Activated T-cell treated with anti-CD3 and anti-CD28 coated beads, Interleukin-2, amount 50 U/mL, for 1 hour (primary cell): Measurements from ENCODE around the gene GRID2.
"Not testable (repeated sequence)": the region's sequence is repeated elsewhere in the genome, so short reads cannot be mapped to it uniquely, and the experiment has no call there.

ENCODE experiments used
- DNase-seq: peaks from one replicate; pipeline ENCODE4 v3.0.0-alpha.2; 2020

The GRID2 gene

DNA sequence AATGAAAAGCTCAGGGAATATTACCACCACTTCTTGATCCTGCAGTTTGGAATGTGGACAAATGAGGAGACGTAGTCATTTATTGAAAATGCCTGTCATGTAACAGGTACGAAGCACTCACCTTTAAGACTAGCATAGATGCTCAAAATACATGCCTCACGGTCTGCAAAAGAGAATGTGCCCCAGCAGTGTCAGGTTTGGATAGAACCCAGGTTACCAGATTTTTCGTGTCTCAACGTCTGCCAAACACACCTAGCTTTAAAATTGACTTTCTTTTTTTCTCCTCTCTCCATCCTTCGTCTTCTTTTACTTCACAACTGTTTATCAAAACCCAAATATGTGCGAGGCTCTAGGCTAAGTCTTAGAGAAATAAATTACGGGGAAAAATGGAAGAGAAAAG lies 918.0 kb downstream of the GRID2 start:
- no peak for DNase-seq

DNA sequence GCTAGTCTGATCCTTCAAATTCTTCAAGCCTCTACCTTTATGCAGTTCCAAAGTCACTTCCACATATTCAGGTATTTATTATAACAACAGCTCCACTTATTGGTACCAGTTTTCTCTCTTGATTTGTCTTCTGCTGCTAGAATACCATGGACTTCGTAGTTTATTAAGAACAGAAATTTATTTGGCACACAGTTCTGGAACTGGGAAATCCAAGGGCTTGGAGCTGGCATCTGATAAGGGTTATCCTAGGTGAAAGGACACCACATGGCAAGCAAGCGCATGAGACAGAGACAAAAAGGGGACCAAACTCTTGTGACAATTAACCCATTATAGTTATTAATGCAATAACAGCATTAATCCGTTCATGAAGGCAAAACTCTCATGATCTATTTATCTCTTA lies 924.3 kb downstream of the GRID2 start:
- no peak for DNase-seq

DNA sequence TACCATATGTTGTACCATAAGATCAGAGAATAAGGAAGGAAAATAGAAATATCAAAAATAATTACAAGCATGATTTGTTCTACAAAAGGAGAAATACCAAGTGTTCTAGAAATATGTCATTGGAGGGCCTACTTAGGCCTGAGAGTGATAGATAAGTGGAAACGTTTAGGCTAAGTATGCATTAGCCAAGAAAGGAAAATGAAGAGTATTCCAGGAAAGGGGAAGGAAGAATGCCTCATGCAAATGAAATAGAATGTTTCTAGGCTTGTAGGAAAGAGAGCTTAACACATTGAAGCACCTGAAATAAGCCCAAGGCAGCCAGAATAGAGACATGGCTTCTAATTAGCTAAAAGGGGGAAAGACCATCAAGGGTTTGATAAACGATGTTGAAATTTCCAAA lies 929.1 kb downstream of the GRID2 start:
- DNase-seq: no peak

DNA sequence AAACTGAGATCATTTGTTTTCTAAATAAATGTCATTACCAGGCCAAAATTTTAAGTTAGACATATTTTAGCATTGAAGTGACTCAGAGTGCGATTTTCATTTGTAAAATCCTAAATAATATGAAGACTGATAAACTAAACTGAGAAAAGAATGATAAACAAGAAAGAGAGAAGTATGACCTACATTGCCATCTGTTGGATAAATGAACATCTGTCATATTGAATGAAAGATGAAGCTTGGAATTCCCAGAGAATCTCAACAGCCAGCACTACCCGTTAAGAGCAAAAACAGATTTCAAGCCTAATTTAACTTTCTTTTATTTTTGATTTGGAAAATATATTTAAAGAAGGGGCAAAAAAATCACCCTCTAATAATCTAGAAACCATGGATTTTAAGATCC lies 933.8 kb downstream of the GRID2 start:
- no peak for DNase-seq

DNA sequence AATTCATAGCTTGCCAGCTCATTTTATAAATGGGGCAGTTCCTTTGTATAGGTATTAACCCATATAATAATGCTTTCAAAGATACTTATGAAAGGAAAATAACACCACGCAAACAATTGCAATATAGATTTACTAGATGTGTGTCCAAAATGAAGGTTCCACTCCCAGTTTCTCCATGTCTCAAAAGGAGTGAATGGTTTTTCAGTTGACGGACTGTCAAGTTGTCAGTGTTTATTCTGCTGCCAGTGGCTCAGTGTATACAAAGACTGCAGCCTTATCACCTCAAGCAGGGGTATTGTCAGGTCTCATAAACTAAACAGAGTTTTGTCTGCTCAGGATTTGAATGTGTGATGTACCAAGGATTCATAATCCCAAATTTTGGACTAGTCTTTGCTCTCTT lies 939.5 kb downstream of the GRID2 start:
- DNase-seq: no peak

DNA sequence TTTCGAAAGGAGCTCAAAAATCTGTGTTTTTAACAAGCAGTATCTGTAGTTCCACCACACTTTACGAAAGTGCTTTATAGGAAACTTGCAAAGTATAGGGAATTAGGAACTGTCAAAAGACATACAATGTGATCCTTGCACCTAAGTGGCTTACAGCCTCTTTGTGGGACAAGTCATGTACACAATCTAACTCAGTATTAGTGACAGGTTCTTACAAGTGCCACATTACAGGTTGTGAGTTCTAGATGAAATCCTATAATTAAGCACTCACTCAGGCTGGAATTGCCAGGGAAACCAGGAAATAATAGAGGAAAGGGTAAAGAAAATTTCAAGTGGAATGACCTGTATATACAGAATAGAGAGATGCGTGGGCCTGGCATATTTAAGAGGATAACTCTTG lies 957.4 kb downstream of the GRID2 start:
- no peak for DNase-seq

DNA sequence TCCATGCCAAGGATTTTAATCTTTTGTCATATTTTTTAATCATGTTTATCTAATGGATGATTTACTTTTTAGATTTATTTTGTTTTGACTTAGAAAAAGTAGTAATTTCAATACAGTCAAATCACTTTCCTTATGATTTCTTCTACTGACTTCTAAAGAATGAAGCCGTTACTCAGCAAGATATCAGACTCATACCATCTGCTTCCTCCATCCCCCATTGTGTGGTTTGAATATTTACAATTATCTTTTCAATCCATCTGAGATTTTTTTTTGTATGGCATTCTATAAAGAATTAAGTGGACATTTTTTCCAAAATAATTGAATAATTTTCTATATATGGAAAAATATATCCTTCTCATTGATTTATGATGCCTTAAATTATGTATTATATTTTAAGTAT lies 959.4 kb downstream of the GRID2 start:
- no peak for DNase-seq

DNA sequence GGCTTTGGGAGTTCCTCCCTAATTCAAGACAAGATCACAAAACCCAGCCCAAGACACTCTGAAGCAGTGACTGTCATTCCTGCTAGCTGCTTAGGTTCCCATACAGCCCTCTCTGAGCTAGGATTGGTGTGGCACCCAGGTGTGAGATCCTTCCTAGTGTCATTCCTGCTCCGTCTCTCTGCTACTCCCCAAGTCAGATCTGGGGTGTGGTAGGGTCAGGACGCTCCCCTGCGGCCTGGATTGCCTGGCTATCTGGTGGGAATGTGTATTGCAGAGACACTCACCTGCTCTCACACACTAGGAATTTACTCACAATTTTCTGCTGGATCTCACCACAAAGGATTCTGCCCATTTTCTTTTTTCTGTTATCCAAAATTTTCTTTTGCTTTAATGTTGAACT lies 964.0 kb downstream of the GRID2 start:
- DNase-seq: no peak

DNA sequence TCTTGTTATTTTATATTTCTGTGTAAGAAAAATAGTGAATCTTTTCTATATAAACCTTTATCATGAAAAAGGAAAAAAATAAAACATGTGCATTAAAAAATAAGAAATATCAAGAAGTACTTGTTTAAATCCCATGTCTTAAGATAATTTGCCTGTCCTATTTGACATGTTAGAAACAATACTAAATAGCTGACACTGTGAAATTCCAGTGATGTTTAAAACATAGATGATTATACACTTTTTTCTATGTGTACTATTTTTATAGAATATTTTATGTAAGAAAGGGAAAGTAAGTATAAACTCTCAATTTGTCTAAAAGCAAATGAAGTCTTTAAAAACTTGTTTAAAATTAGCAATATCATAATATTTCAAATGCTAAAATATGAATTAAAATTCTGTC lies 981.6 kb downstream of the GRID2 start:
- DNase-seq: no peak

DNA sequence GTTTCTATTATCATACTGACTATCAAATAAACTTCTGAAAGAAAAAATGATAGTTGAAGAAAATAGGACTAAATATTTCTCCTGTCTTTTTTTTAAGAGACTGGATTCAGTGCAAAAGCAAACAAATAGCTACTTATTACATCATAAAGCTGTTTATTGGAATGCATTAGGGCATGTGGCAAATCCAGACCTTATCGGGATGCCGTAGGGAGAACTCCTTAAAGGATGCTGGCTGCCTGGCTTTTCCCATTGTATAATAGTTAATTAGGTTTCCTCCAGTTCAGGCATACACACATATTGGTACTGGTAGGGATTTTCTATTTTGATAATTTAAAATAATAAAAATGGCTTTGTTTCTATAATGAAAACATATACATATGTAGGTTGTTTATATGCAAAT lies 985.5 kb downstream of the GRID2 start:
- no peak for DNase-seq

DNA sequence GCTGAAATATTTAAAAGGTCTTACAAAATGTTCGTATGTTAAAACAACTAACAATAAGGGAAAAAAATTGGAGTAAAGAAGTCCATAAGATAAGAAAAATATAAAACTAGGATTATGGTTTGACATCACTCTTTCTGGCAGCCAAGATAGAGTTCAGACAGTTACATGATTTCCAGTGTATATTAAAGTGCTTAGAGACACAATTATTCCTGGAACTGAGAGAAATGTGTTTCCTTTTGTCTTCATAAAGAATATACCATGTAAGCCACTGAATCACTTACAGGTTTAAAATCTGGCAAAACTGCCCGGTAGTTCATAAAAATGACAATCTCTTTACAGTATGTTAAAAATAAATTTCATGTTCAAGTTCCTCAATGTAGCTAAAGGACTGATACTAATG lies 986.1 kb downstream of the GRID2 start:
- DNase-seq: no peak

DNA sequence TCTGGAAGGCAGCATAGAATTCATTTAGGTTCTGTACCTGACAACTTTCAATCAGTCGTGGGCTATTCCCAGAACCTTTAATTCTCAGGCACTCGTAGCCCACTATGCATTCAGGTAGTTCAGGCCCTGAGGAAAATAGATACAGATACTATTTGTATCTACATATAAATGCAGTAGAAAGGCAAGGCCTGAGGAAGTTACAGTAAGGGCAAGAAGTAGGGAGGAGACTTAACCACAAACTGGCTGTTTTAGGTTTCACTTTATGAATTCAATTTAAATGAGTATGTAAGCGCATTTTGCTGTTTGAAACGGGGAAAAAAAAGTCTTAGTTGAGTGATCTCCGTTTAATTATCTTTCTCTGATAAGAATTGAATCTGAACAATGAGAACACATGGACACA lies 995.4 kb downstream of the GRID2 start:
- no peak for DNase-seq

DNA sequence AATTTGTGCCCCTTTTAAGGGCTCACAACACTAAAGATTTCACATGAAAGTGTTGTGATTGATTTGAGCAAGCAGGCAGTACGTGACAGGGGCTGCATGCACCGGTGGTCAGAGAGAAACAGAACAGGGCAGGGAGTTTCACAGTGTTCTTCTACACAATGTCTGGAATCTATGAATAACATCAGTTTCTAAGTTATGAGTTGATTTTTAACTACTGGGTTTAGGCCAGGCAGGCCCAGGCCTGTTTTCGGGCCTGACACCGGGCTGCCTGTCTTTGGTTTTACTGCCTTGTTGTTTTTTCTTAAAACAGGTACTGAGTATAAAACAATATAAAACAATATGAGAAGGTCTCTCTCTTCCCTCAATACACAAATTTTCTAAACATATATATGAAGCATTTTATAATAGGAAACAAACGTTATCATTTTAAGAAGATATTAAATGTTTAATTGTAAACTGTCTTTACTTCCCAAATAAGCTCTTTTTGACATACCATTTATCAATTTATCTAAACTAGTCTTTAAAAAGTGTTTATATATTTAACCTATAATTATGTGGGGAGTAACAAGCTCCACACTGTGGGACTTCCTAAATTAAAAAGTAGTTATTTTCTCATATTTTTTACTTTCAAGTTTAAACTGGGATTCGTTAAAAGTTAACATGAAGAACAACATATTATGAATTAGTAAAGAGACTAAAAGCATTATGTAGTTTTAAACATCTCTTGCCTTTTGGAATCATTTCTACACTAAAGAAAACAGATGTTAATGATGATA lies 997.2 kb downstream of the GRID2 start:
- not testable (repeated sequence) for DNase-seq

DNA sequence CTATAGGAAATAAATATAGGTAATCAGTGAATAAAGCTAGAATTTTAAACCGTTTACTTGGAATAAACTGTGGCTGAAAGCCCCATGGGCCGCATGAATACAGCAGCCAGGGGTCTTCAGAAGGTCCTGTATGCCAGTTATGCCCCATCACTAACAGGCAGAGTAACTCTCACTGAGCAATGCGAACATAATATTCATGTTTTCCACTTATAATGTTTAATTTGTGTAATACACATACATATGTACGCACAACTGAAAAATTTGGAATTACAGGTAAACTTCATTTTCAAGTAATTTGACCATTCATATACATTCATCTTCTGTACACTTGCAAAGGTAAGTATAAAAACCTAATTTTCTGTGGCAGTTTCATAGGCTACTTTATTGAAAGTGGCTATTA lies 998.5 kb downstream of the GRID2 start:
- DNase-seq: no peak

DNA sequence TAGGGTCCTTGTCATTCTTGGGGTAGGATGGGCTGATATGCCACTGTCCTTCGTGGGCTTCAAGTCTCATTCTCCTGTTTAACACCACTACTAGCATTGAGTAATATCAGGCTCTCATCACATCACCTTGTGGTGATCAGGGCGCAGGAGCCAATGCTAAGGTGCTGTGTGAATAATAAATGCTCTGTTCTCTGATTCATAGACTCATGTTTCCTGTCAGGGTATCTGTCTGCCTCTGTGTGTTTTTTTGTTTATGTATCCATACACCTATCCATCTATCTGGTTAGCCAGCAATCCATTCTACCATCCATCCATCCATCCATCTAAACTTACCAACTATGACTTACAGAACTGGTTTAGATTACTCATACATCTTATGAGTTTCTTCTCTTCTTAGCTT lies 999.7 kb downstream of the GRID2 start:
- DNase-seq: no peak

DNA sequence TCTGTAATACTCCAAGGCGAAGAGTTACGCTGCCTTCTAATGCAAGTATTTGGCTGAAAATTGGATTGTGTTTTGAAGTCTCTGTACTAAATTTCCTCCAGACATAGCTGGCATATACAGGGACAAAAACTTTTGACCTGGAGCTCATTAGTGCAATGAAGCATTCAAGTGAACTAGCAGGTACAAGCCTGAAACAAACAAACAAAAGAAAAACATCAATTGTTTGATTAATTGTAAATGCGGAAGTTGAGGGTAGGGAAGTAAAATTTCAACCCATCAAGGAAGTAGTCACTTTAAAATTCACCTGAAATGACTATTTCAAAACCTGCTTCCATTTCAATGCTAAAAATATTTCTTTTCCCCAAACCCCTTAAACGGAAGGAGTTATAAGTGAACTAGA lies 1008.5 kb downstream of the GRID2 start:
- DNase-seq: no peak

DNA sequence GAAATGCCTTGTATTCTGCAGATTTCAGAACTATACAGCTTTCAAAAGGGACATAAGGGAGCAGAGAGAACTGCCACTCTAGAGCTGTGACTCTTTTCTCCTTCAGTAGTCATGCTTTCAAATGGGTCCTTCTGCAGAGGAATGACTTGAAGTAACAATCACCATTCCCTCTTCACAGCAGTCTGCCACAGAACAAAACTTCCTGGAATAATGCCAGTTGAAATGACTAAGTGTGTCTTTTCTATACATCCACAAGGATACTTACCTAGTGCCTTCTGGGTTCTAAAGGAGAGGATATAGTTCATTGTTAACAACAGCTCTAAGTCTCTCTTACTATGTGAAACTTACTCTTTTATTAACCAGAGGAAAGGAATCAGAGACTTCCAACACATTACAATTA lies 1009.4 kb downstream of the GRID2 start:
- no peak for DNase-seq

DNA sequence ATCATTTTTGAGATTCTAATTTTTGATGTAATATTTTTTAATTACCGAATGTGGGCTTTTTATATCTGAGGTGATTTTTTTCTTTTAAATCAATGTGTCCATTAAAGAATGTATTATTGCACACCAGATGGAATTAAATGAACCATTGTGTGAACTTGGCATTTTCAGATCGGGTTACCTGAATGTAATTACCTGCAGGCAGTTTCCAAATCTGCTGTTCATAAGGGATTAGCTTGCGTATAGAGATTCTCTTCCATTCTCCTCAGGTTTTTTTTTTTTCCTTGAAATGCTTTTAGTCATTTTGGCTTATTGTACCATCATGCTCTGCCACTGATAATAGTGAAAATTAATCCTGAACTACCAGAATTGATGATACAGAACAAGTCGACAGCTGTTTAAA lies 1013.3 kb downstream of the GRID2 start:
- no peak for DNase-seq

DNA sequence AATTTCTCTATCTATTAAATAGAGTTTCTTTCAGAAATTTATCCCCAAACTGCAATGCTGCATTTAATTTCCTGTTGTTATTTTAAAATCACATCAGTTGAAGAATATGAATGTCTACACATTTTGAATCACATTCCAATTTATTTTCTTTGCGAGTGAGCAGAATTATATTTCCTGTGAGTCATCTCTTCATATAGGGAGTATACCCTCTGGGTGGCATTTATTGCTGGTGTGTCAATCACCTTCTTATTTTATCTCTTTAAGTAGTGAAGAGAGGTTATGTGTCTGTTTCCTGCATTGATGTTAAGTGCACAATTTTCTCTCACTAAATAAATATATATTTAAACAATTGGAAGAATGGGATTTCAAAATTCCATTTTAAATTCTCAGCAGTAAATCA lies 1013.8 kb downstream of the GRID2 start:
- DNase-seq: no peak

DNA sequence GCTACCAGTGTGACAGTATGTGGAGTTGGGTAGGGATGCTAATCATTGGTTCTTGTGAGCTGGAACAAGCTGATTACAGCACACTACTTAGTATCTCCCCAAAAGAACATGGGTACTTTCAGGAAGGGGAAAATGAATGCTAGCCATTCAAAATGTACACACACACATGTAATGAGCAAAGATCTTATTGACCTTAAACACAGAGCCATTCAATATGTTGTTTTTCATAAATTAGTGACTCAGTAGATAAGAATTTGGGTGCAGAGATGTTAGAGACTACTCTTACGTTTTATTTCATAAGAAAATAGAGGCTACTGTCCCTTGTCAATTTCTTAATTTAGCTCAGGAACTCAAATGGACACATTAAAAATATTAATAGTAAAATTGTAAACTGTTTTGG lies 1015.3 kb downstream of the GRID2 start:
- DNase-seq: no peak

DNA sequence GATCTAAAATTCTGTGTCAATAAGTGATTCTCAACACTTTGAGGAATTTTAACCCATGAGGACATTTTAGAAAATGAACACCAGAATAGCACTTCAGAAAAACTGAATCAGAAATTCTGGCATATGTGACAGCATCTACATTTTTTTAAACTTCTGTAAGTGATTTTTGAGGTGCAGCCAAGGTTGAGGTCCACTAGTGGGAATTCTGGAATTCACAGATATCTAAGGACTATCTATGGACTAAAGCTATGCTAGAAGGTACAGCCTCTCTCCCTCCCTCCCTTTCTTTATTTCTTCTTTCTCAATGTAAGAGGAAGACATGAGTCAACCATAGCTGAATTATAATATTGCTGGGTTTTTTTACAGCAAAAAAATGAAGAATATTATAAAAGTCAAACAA lies 1016.6 kb downstream of the GRID2 start:
- no peak for DNase-seq

DNA sequence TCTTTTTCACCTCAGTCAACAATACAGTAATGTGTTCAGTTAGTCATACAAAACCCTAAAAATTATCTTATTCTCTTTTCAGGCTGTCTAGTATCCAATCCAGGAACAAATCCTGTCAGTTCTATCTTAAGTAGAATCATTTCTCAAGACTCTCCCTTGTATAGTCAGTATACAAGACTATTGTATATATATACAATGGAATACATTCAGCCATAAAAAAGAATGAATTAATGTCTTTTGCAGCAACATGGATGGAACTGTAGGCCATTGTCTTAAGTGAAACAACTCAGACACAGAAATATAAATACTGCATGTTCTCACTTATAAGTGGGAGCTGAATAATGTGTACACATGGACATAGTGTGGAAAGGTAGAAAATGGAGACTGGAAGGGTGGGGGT lies 1023.6 kb downstream of the GRID2 start:
- no peak for DNase-seq

DNA sequence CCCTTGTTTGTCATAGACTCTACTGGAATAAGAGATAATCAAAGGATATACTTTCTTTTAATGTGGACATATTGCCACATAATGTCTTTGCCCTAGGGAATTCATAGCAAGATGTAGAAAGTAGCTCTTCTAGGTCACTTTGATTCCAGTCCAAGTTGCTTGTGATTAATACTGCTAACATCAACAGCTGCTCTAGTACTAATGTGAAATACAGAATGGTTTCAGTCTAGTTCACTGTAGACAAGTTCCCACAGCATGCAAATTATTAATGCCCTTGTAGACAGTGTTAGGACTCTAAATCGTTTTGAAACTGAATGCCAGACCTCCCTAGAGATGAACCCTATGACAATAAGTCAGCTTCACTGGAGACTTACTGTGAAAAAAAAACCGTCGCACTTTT lies 1030.2 kb downstream of the GRID2 start:
- no peak for DNase-seq

DNA sequence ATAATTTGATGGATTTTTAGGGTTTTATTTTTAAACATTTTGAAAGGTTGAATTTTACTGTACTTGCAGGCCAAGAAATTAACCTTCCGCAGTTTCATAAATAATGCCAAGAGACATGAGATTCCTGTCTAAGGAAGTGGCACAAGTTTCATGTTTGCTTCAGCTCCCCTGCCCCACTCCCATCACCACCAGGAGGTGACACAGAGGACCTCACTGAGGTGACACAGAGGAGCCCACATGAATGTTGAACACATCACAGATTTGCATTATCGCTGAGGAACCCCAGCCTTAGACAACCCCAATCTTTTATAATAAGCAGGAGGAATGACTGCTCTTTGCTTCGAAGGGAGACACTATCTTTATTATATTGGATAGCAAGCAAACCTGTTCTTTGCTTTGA lies 1033.4 kb downstream of the GRID2 start:
- DNase-seq: no peak

DNA sequence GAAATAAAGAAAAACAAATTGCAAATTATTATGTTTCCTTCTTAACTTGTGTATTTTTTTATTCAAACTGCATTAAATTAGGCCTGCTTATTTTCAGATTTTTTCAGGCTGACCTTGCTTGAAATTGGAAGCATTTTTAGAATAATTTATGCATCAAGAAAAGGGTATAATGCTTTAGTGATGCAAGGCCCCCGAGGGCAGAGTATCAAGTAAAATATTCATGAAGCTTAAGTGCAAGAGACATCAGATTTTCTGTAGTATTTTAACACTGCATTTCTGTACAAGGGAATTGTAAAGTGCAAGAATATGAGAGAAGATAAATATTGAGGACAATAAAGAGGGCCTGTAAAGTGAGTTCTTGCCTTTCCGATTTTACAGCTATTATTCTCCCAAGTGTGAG lies 1039.0 kb downstream of the GRID2 start:
- no peak for DNase-seq

DNA sequence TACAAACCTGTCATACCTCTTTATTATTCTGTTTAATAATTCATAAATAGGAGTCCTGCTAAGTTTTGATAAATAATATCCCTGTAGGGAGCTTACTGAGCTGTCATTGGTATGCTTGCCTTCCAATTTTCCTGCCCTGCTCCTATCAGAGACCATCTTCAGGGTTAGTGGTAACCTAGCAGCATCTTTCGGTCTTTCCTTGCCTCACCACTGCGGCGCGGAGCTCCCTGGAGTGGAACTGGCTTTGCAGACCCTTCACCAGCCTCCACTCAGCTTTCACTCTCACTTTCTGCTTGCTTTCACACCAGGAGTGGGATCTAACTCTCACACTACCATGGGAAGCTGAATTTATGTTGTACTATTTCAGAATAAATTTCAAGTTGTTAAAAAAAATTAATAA lies 1043.1 kb downstream of the GRID2 start:
- no peak for DNase-seq
